Calu3 (cell line): ENCODE results near the gene SEMA4C. TPM values are rescaled to one million over a fixed set of nuclear protein-coding genes. Genes with fewer than 3 reads are reported as not detected.

Experiments
- BruUV-seq: library from RNA; stranded (reverse); fragments of 400-500 nt; replicated peaks from 2 replicates; lab custom pipeline; 2021; lab: Mats Ljungman, UMichigan
- CTCF ChIA-PET: fragments of 300-600 bp; sonication (Branson Sonifier 250); formaldehyde crosslinking; loops from one replicate; lab custom pipeline; 2022; ENCODE audit warnings: antibody characterized with exemption; lab: Charles Lee
- DNase-seq: peaks from one replicate; pipeline ENCODE4 v3.0.0; 2022
- H3K27ac Mint-ChIP-seq: one replicate; pipeline ENCODE4 v1.8.0; 2022; ENCODE audit warnings: mixed read lengths; ENCODE audit not compliant: unreplicated experiment
- H3K27me3 Mint-ChIP-seq: one replicate; pipeline ENCODE4 v1.8.0; 2022; ENCODE audit warnings: mixed read lengths; ENCODE audit not compliant: unreplicated experiment
- H3K36me3 Mint-ChIP-seq: one replicate; pipeline ENCODE4 v1.8.0; 2022; ENCODE audit warnings: mild to moderate bottlenecking, moderate library complexity, mixed read lengths; ENCODE audit not compliant: insufficient read depth, unreplicated experiment
- H3K4me1 Mint-ChIP-seq: one replicate; pipeline ENCODE4 v1.8.0; 2022; ENCODE audit warnings: mild to moderate bottlenecking, low read depth, mixed read lengths; ENCODE audit not compliant: unreplicated experiment
- H3K4me3 Mint-ChIP-seq: one replicate; pipeline ENCODE4 v1.8.0; 2022; ENCODE audit warnings: mild to moderate bottlenecking, low read depth, moderate library complexity, mixed read lengths; ENCODE audit not compliant: unreplicated experiment
- H3K9me3 Mint-ChIP-seq: one replicate; pipeline ENCODE4 v1.8.0; 2022; ENCODE audit warnings: low read depth, mixed read lengths; ENCODE audit not compliant: unreplicated experiment
- CTCF ChIP-seq: fragments of 200-600 bp; IDR thresholded peaks from one replicate; pipeline ENCODE4 v1.8.0; 2022; ENCODE audit warnings: antibody characterized with exemption; ENCODE audit not compliant: unreplicated experiment
- intact Hi-C: fragments of 100-400 bp; cut with micrococcal nuclease; formaldehyde crosslinking; loops from one replicate; pipeline ENCODE4 v1.10.0; 2022; ENCODE audit not compliant: unreplicated experiment
- total RNA-seq: library from RNA; stranded (reverse); gene quantifications from 2 replicates; pipeline ENCODE4 v1.2.3, GENCODE V29; 2022

The SEMA4C gene
- total RNA-seq, 1 experiment from 2014 or later: 25.3 TPM

- Mint-ChIP-seq H3K36me3 (peaks cover 6% of the 10 kb centered on the region), H3K4me3 (no peak overlapping the region), H3K27me3 (peaks cover 44% of the 10 kb centered on the region), H3K9me3 (no peaks in the 10 kb centered on the region), H3K4me1 (no peaks in the 10 kb centered on the region), H3K27ac (no peak overlapping the region)
- no TSS peak for BruUV-seq
- CTCF ChIA-PET: no interaction called here
- no peak for DNase-seq
- no peak for TF ChIP-seq CTCF
- intact Hi-C loops: no loop called here
Observed at GRCh38 chr2:96875498-96876268, 5.8 kb upstream of the SEMA4C start.

- H3K9me3 Mint-ChIP-seq: no peaks in the 10 kb centered on the region
- no peak overlapping the region for H3K27ac Mint-ChIP-seq
- DNase-seq: no peak
- H3K4me3 Mint-ChIP-seq: no peak overlapping the region
- no peaks in the 10 kb centered on the region for H3K4me1 Mint-ChIP-seq
- TF ChIP-seq CTCF: no peak
- intact Hi-C loops: no loop called here
- no TSS peak for BruUV-seq
- CTCF ChIA-PET: no interaction called here
- peaks cover 32% of the 10 kb centered on the region for H3K27me3 Mint-ChIP-seq
- peaks cover 17% of the 10 kb centered on the region for H3K36me3 Mint-ChIP-seq
Observed at GRCh38 chr2:96874198-96874831, 4.4 kb upstream of the SEMA4C start.

GRCh38 chr2:96873651-96874096, 3.8 kb upstream of the SEMA4C start:
- no peaks in the 10 kb centered on the region for H3K9me3 Mint-ChIP-seq
- CTCF ChIA-PET: no interaction called here

More at GRCh38 chr2:96873651-96874096, 3.8 kb upstream of the SEMA4C start:
- intact Hi-C loops: no loop called here
- H3K4me3 Mint-ChIP-seq: no peak overlapping the region
- DNase-seq: no peak
- peaks cover 31% of the 10 kb centered on the region for H3K27me3 Mint-ChIP-seq
- H3K27ac Mint-ChIP-seq: no peak overlapping the region
- no TSS peak for BruUV-seq
- peaks cover 21% of the 10 kb centered on the region for H3K36me3 Mint-ChIP-seq
- H3K4me1 Mint-ChIP-seq: no peaks in the 10 kb centered on the region
- TF ChIP-seq CTCF: no peak
